Activated T-helper 17 cell treated with anti-CD3 and anti-CD28 coated beads, Interleukin-2, amount 50 U/mL, for 72 hours (primary cell): Measurements from ENCODE around the gene PA2G4. TPM values are rescaled to one million over a fixed set of nuclear protein-coding genes. Genes with fewer than 3 reads are reported as not detected.

Source experiments
- ATAC-seq: fragments of 150-1000 bp; cut with Tn5 transposase; replicated peaks from 2 replicates; pipeline ENCODE4 v1.10.0; 2021; ENCODE audit warnings: mild to moderate bottlenecking, moderate library complexity
- H3K27ac Mint-ChIP-seq: one replicate; pipeline ENCODE4 v1.8.0; 2022; ENCODE audit warnings: mixed read lengths
- H3K27me3 Mint-ChIP-seq: one replicate; pipeline ENCODE4 v1.8.0; 2022; ENCODE audit warnings: mixed read lengths
- H3K36me3 Mint-ChIP-seq: one replicate; pipeline ENCODE4 v1.8.0; 2022; ENCODE audit warnings: low read depth, mild to moderate bottlenecking, mixed read lengths
- H3K4me1 Mint-ChIP-seq: one replicate; pipeline ENCODE4 v1.8.0; 2022; ENCODE audit warnings: mixed read lengths
- H3K4me3 Mint-ChIP-seq: one replicate; pipeline ENCODE4 v1.8.0; 2022; ENCODE audit warnings: mild to moderate bottlenecking, mixed read lengths
- H3K9me3 Mint-ChIP-seq: one replicate; pipeline ENCODE4 v1.8.0; 2022; ENCODE audit warnings: mixed read lengths
- total RNA-seq, 2 donors: library from RNA; stranded (reverse); gene quantifications; one replicate each; pipeline ENCODE4 v1.2.3, GENCODE V29; 2022

PA2G4 gene
- total RNA-seq, 2 donors from 2014 or later, result 213 to 427 TPM

- H3K4me3 Mint-ChIP-seq, result no peak overlapping the region
- no peaks in the 10 kb centered on the region for H3K4me1 Mint-ChIP-seq
- no peaks in the 10 kb centered on the region for H3K9me3 Mint-ChIP-seq
- no peak overlapping the region for H3K27ac Mint-ChIP-seq
- no peak for ATAC-seq
- no peaks in the 10 kb centered on the region for H3K36me3 Mint-ChIP-seq
- peaks cover 4% of the 10 kb centered on the region for H3K27me3 Mint-ChIP-seq
Observed at GRCh38 chr12:56082967-56083366, 21.4 kb upstream of the PA2G4 start.

GRCh38 chr12:56084958-56085543 is 19.3 kb upstream of the PA2G4 start:
- H3K27me3 Mint-ChIP-seq, result peaks cover 4% of the 10 kb centered on the region
- peak; percentile 66 for ATAC-seq
- H3K27ac Mint-ChIP-seq, result no peak overlapping the region
- no peaks in the 10 kb centered on the region for H3K9me3 Mint-ChIP-seq
- no peaks in the 10 kb centered on the region for H3K36me3 Mint-ChIP-seq
- H3K4me3 Mint-ChIP-seq, result no peak overlapping the region
- H3K4me1 Mint-ChIP-seq, result no peaks in the 10 kb centered on the region

- Mint-ChIP-seq H3K4me1 (no peaks in the 10 kb centered on the region), H3K27me3 (peaks cover 1% of the 10 kb centered on the region), H3K9me3 (no peaks in the 10 kb centered on the region), H3K36me3 (no peaks in the 10 kb centered on the region), H3K27ac (no peak overlapping the region), H3K4me3 (no peak overlapping the region)
- ATAC-seq, result no peak
Observed at GRCh38 chr12:56086096-56086495, 18.3 kb upstream of the PA2G4 start.

GRCh38 chr12:56086608-56087007 is 17.8 kb upstream of the PA2G4 start:
- no peak for ATAC-seq

GRCh38 chr12:56087220-56087619 is 17.1 kb upstream of the PA2G4 start:
- Mint-ChIP-seq H3K36me3 (no peaks in the 10 kb centered on the region), H3K4me1 (no peaks in the 10 kb centered on the region), H3K27ac (no peak overlapping the region), H3K4me3 (no peak overlapping the region), H3K9me3 (no peaks in the 10 kb centered on the region), H3K27me3 (no peaks in the 10 kb centered on the region)
- ATAC-seq, result no peak

More at GRCh38 chr12:56086608-56087007, 17.8 kb upstream of the PA2G4 start:
- H3K4me3 Mint-ChIP-seq, result no peak overlapping the region
- no peaks in the 10 kb centered on the region for H3K27me3 Mint-ChIP-seq
- no peaks in the 10 kb centered on the region for H3K36me3 Mint-ChIP-seq
- H3K4me1 Mint-ChIP-seq, result no peaks in the 10 kb centered on the region
- H3K27ac Mint-ChIP-seq, result no peak overlapping the region
- H3K9me3 Mint-ChIP-seq, result no peaks in the 10 kb centered on the region

GRCh38 chr12:56097738-56098137 is 6.6 kb upstream of the PA2G4 start:
- Mint-ChIP-seq H3K9me3 (no peaks in the 10 kb centered on the region), H3K36me3 (no peaks in the 10 kb centered on the region), H3K27ac (no peak overlapping the region), H3K4me3 (no peak overlapping the region), H3K27me3 (no peaks in the 10 kb centered on the region), H3K4me1 (peaks cover 14% of the 10 kb centered on the region)
- ATAC-seq, result no peak

GRCh38 chr12:56098592-56098991 is 5.8 kb upstream of the PA2G4 start:
- H3K36me3 Mint-ChIP-seq, result no peaks in the 10 kb centered on the region
- no peak for ATAC-seq
- no peaks in the 10 kb centered on the region for H3K27me3 Mint-ChIP-seq
- no peak overlapping the region for H3K4me3 Mint-ChIP-seq
- H3K4me1 Mint-ChIP-seq, result peaks cover 20% of the 10 kb centered on the region
- no peak overlapping the region for H3K27ac Mint-ChIP-seq
- H3K9me3 Mint-ChIP-seq, result no peaks in the 10 kb centered on the region

- Mint-ChIP-seq H3K9me3 (no peaks in the 10 kb centered on the region), H3K36me3 (peaks cover 11% of the 10 kb centered on the region), H3K27me3 (no peaks in the 10 kb centered on the region), H3K27ac (no peak overlapping the region), H3K4me3 (no peak overlapping the region), H3K4me1 (peaks cover 20% of the 10 kb centered on the region)
- no peak for ATAC-seq
Observed at GRCh38 chr12:56099787-56100186, 4.6 kb upstream of the PA2G4 start.

GRCh38 chr12:56101045-56101444 is 3.3 kb upstream of the PA2G4 start:
- no peak for ATAC-seq
- no peaks in the 10 kb centered on the region for H3K9me3 Mint-ChIP-seq

GRCh38 chr12:56102683-56103065 is 1.7 kb upstream of the PA2G4 start:
- ATAC-seq, result no peak
- Mint-ChIP-seq H3K27ac (peak overlapping the region; percentile 95), H3K27me3 (no peaks in the 10 kb centered on the region), H3K9me3 (no peaks in the 10 kb centered on the region), H3K36me3 (peaks cover 40% of the 10 kb centered on the region), H3K4me1 (peaks cover 36% of the 10 kb centered on the region), H3K4me3 (peak overlapping the region; percentile 93)

More at GRCh38 chr12:56101045-56101444, 3.3 kb upstream of the PA2G4 start:
- Mint-ChIP-seq H3K36me3 (peaks cover 24% of the 10 kb centered on the region), H3K27ac (peak overlapping the region; percentile 95), H3K4me1 (peaks cover 25% of the 10 kb centered on the region), H3K4me3 (no peak overlapping the region), H3K27me3 (no peaks in the 10 kb centered on the region)

- peak; percentile 11 for ATAC-seq
- Mint-ChIP-seq H3K27ac (peak overlapping the region; percentile 95), H3K9me3 (no peaks in the 10 kb centered on the region), H3K4me1 (peaks cover 36% of the 10 kb centered on the region), H3K4me3 (peak overlapping the region; percentile 93), H3K27me3 (no peaks in the 10 kb centered on the region), H3K36me3 (peaks cover 45% of the 10 kb centered on the region)
Observed at GRCh38 chr12:56103066-56103711, 1.2 kb upstream of the PA2G4 start.

GRCh38 chr12:56103823-56104108 is 593 bp upstream of the PA2G4 start:
- ATAC-seq, result no peak
- Mint-ChIP-seq H3K9me3 (no peaks in the 10 kb centered on the region), H3K27ac (peak overlapping the region; percentile 95), H3K27me3 (no peaks in the 10 kb centered on the region), H3K4me3 (peak overlapping the region; percentile 93), H3K4me1 (peaks cover 36% of the 10 kb centered on the region), H3K36me3 (peaks cover 51% of the 10 kb centered on the region)

GRCh38 chr12:56104815-56105608 is 653 bp downstream of the PA2G4 start:
- Mint-ChIP-seq H3K27me3 (no peaks in the 10 kb centered on the region), H3K4me3 (peak overlapping the region; percentile 93), H3K9me3 (no peaks in the 10 kb centered on the region), H3K27ac (peak overlapping the region; percentile 95), H3K4me1 (peaks cover 36% of the 10 kb centered on the region), H3K36me3 (peaks cover 63% of the 10 kb centered on the region)
- no peak for ATAC-seq

- peaks cover 69% of the 10 kb centered on the region for H3K36me3 Mint-ChIP-seq
- H3K27ac Mint-ChIP-seq, result peak overlapping the region; percentile 95
- H3K27me3 Mint-ChIP-seq, result no peaks in the 10 kb centered on the region
- H3K4me1 Mint-ChIP-seq, result peaks cover 36% of the 10 kb centered on the region
- peak overlapping the region; percentile 93 for H3K4me3 Mint-ChIP-seq
- H3K9me3 Mint-ChIP-seq, result no peaks in the 10 kb centered on the region
- ATAC-seq, result no peak
Observed at GRCh38 chr12:56105609-56105902, 1.2 kb downstream of the PA2G4 start.

- ATAC-seq, result no peak
- H3K27ac Mint-ChIP-seq, result peak overlapping the region; percentile 95
- no peaks in the 10 kb centered on the region for H3K9me3 Mint-ChIP-seq
- peaks cover 86% of the 10 kb centered on the region for H3K36me3 Mint-ChIP-seq
- peaks cover 27% of the 10 kb centered on the region for H3K4me1 Mint-ChIP-seq
- H3K4me3 Mint-ChIP-seq, result peak overlapping the region; percentile 93
- H3K27me3 Mint-ChIP-seq, result no peaks in the 10 kb centered on the region
Observed at GRCh38 chr12:56107242-56107641, 2.9 kb downstream of the PA2G4 start.
